ENCODE data around the gene RSAD2. TPM values are rescaled to one million over a fixed set of nuclear protein-coding genes. Genes with fewer than 3 reads are reported as not detected.

The RSAD2 gene
- total RNA-seq, 2 donors from 2014 or later, result 0.72 to 4.7 TPM

- H3K9ac ChIP-seq (ENCODE audit: low read depth in 2 of 2, low read length in 2 of 2), result peak overlapping the region in 1 of 2 donors; percentile 85
- intact Hi-C loops (cut with DNase I), result no loop called here
- no peaks in the 10 kb centered on the region for H3K9me3 ChIP-seq
- H3K27me3 ChIP-seq, result no peaks in the 10 kb centered on the region
- peak; percentile 37 for DNase-seq
- no peak overlapping the region for H3K27ac ChIP-seq
- H3K36me3 ChIP-seq, result no peaks in the 10 kb centered on the region
- peak overlapping the region; percentile 74 for H3K4me3 ChIP-seq
- TF ChIP-seq CTCF (IDR thresholded peaks at IDR 0.05), result no peak
- no peaks in the 10 kb centered on the region for H3K4me1 ChIP-seq
Observed at GRCh38 chr2:6917761-6918421, 40.3 kb downstream of the RSAD2 start.

- no peaks in the 10 kb centered on the region for H3K36me3 ChIP-seq
- no peak overlapping the region for H3K9ac ChIP-seq (ENCODE audit: low read depth in 2 of 2, low read length in 2 of 2)
- no peaks in the 10 kb centered on the region for H3K9me3 ChIP-seq
- H3K27me3 ChIP-seq, result no peaks in the 10 kb centered on the region
- H3K4me3 ChIP-seq, result no peak overlapping the region
- TF ChIP-seq CTCF (IDR thresholded peaks at IDR 0.05), result no peak
- no peak overlapping the region for H3K27ac ChIP-seq
- no peaks in the 10 kb centered on the region for H3K4me1 ChIP-seq
- no peak for DNase-seq
- intact Hi-C loops (cut with DNase I), result loop anchor here (5.0 kb wide), 1 partner anchor 102 kb away; no protein-coding TSS in a partner anchor
Observed at GRCh38 chr2:6919901-6920742, 42.5 kb downstream of the RSAD2 start.

- H3K36me3 ChIP-seq, result no peaks in the 10 kb centered on the region
- no peak overlapping the region for H3K4me3 ChIP-seq
- no peak for TF ChIP-seq CTCF (IDR thresholded peaks at IDR 0.05)
- no peaks in the 10 kb centered on the region for H3K4me1 ChIP-seq
- no peaks in the 10 kb centered on the region for H3K9me3 ChIP-seq
- no peaks in the 10 kb centered on the region for H3K27me3 ChIP-seq
- intact Hi-C loops (cut with DNase I), result loop anchor here (5.0 kb wide), 1 partner anchor 102 kb away; no protein-coding TSS in a partner anchor
- H3K27ac ChIP-seq, result no peak overlapping the region
- H3K9ac ChIP-seq (ENCODE audit: low read depth in 2 of 2, low read length in 2 of 2), result no peak overlapping the region
- DNase-seq, result no peak
Observed at GRCh38 chr2:6920743-6921064, 43.1 kb downstream of the RSAD2 start.

GRCh38 chr2:6921321-6921922 is 43.8 kb downstream of the RSAD2 start:
- DNase-seq, result no peak
- no peak for TF ChIP-seq CTCF (IDR thresholded peaks at IDR 0.05)
- no peaks in the 10 kb centered on the region for H3K4me1 ChIP-seq

GRCh38 chr2:6922201-6922656 is 44.7 kb downstream of the RSAD2 start:
- H3K4me1 ChIP-seq, result no peaks in the 10 kb centered on the region
- H3K4me3 ChIP-seq, result no peak overlapping the region
- no peaks in the 10 kb centered on the region for H3K9me3 ChIP-seq
- no peaks in the 10 kb centered on the region for H3K27me3 ChIP-seq
- TF ChIP-seq CTCF (IDR thresholded peaks at IDR 0.05), result no peak
- no peak overlapping the region for H3K27ac ChIP-seq
- intact Hi-C loops (cut with DNase I), result loop anchor here (5.0 kb wide), 1 partner anchor 100 kb away; no protein-coding TSS in a partner anchor
- DNase-seq, result no peak
- no peak overlapping the region for H3K9ac ChIP-seq (ENCODE audit: low read depth in 2 of 2, low read length in 2 of 2)
- no peaks in the 10 kb centered on the region for H3K36me3 ChIP-seq

More at GRCh38 chr2:6921321-6921922, 43.8 kb downstream of the RSAD2 start:
- Histone ChIP-seq H3K36me3 (no peaks in the 10 kb centered on the region), H3K27ac (no peak overlapping the region), H3K27me3 (no peaks in the 10 kb centered on the region), H3K9ac (ENCODE audit: low read depth in 2 of 2, low read length in 2 of 2) (no peak overlapping the region), H3K9me3 (no peaks in the 10 kb centered on the region), H3K4me3 (no peak overlapping the region)
- intact Hi-C loops (cut with DNase I), result loop anchor here (5.0 kb wide), 1 partner anchor 101 kb away; no protein-coding TSS in a partner anchor

Measured in colonic mucosa (tissue), 4 donors.